HEK293 (cell line): ENCODE results near the gene ABCA7.

Source experiments
- CTCF ChIA-PET: fragments of 350-600 bp; formaldehyde crosslinking; extraction: SDS; loops from one replicate; lab custom pipeline; 2021; ENCODE audit warnings: antibody characterized with exemption; lab: Yijun Ruan, JAX
- POLR2A ChIA-PET: fragments of 300-600 bp; formaldehyde crosslinking; extraction: SDS; loops from one replicate; lab custom pipeline; 2020; ENCODE audit warnings: antibody characterized with exemption, inconsistent platforms; lab: Yijun Ruan, JAX
- H3K27ac ChIP-seq: fragments of 200-500 bp; sonication (Bioruptor generic); 2 replicates; pipeline ENCODE4 v1.5.1; 2014; ENCODE audit warnings: low read depth, low read length, control low read depth, inconsistent platforms; ENCODE audit errors: extremely low read depth
- H3K36me3 ChIP-seq, 2 experiments: fragments of 200-500 bp in 1 of 2; sonication (Bioruptor generic) in 1 of 2; 1 replicate in 1 of 2; 2 replicates in 1 of 2; pipeline ENCODE4 v1.5.1; 2014 to 2017; ENCODE audit warnings: inconsistent platforms in 2 of 2, low read length in 2 of 2; ENCODE audit not compliant: control insufficient read depth in 2 of 2, insufficient read depth in 1 of 2
- H3K4me1 ChIP-seq: fragments of 200-500 bp; sonication (Bioruptor generic); 2 replicates; pipeline ENCODE4 v1.5.1; 2014; ENCODE audit warnings: mild to moderate bottlenecking, low read length, inconsistent platforms; ENCODE audit not compliant: control insufficient read depth, insufficient read depth
- H3K4me3 ChIP-seq: 2 replicates; pipeline ENCODE4 v1.5.1; 2011; ENCODE audit warnings: low read depth, mild to moderate bottlenecking, control low read depth, low read length, moderate library complexity
- H3K9me3 ChIP-seq: fragments of 200-500 bp; sonication (Bioruptor generic); 2 replicates; pipeline ENCODE4 v1.5.1; 2014; ENCODE audit warnings: low read depth, low read length, inconsistent platforms; ENCODE audit not compliant: control insufficient read depth, insufficient read depth
- FEZF1 ChIP-seq: fragments of 450-650 bp; formaldehyde crosslinking; IDR thresholded peaks from 2 replicates; pipeline ENCODE4 v1.5.1; 2016; ENCODE audit warnings: missing biosample characterization, missing genetic modification characterization
- GLIS1 ChIP-seq: fragments of 450-650 bp; formaldehyde crosslinking; IDR thresholded peaks from 2 replicates; pipeline ENCODE4 v1.5.1; 2016; ENCODE audit warnings: missing biosample characterization, missing genetic modification characterization
- HOXA7 ChIP-seq: sonication (generic); formaldehyde crosslinking; IDR thresholded peaks from 2 replicates; pipeline ENCODE4 v1.8.1; 2022; ENCODE audit warnings: missing genetic modification reagents, borderline replicate concordance
- KLF8 ChIP-seq: fragments of 450-650 bp; formaldehyde crosslinking; IDR thresholded peaks from 2 replicates; pipeline ENCODE4 v1.5.1; 2016; ENCODE audit warnings: missing biosample characterization, missing genetic modification characterization
- PATZ1 ChIP-seq: fragments of 450-650 bp; formaldehyde crosslinking; IDR thresholded peaks from 2 replicates; pipeline ENCODE4 v1.5.1; 2016; ENCODE audit warnings: missing biosample characterization, missing genetic modification characterization
- RBAK ChIP-seq: fragments of 450-650 bp; formaldehyde crosslinking; IDR thresholded peaks from 2 replicates; pipeline ENCODE4 v1.5.1; 2016; ENCODE audit warnings: missing biosample characterization, missing genetic modification characterization
- ZFP37 ChIP-seq: fragments of 450-650 bp; formaldehyde crosslinking; IDR thresholded peaks from 2 replicates; pipeline ENCODE4 v1.5.1; 2016; ENCODE audit warnings: missing biosample characterization, missing genetic modification characterization
- ZNF112 ChIP-seq: fragments of 450-650 bp; formaldehyde crosslinking; IDR thresholded peaks from 2 replicates; pipeline ENCODE4 v1.5.0; 2017; ENCODE audit warnings: missing biosample characterization, missing genetic modification characterization
- ZNF133 ChIP-seq: fragments of 450-650 bp; formaldehyde crosslinking; IDR thresholded peaks from 2 replicates; pipeline ENCODE4 v1.5.1; 2016; ENCODE audit warnings: missing biosample characterization, missing genetic modification characterization
- ZNF23 ChIP-seq: fragments of 450-650 bp; formaldehyde crosslinking; IDR thresholded peaks from 2 replicates; pipeline ENCODE4 v1.5.1; 2016; ENCODE audit warnings: missing biosample characterization, missing genetic modification characterization, borderline replicate concordance
- ZNF26 ChIP-seq: fragments of 450-650 bp; formaldehyde crosslinking; IDR thresholded peaks from 2 replicates; pipeline ENCODE4 v1.5.1; 2016; ENCODE audit warnings: missing biosample characterization, missing genetic modification characterization
- ZNF280C ChIP-seq: fragments of 450-650 bp; formaldehyde crosslinking; IDR thresholded peaks from 2 replicates; pipeline ENCODE4 v1.5.1; 2016; ENCODE audit warnings: missing biosample characterization, missing genetic modification characterization
- ZNF280D ChIP-seq: fragments of 450-650 bp; formaldehyde crosslinking; IDR thresholded peaks from 2 replicates; pipeline ENCODE4 v1.5.1; 2016; ENCODE audit warnings: missing biosample characterization, missing genetic modification characterization
- ZNF311 ChIP-seq: fragments of 450-650 bp; formaldehyde crosslinking; IDR thresholded peaks from 2 replicates; pipeline ENCODE4 v1.5.1; 2017; ENCODE audit warnings: missing biosample characterization, missing genetic modification characterization, borderline replicate concordance
- ZNF335 ChIP-seq: fragments of 450-650 bp; formaldehyde crosslinking; conservative IDR thresholded peaks from 2 replicates; pipeline ENCODE4 v1.5.1; 2016; ENCODE audit warnings: missing biosample characterization, missing genetic modification characterization
- ZNF37A ChIP-seq: fragments of 450-650 bp; IDR thresholded peaks from 2 replicates; pipeline ENCODE4 v1.5.1; 2018; ENCODE audit warnings: missing biosample characterization, missing genetic modification characterization
- ZNF544 ChIP-seq: fragments of 450-650 bp; formaldehyde crosslinking; IDR thresholded peaks from 2 replicates; pipeline ENCODE4 v1.5.0; 2017; ENCODE audit warnings: missing biosample characterization, missing genetic modification characterization
- ZNF548 ChIP-seq: fragments of 450-650 bp; formaldehyde crosslinking; IDR thresholded peaks from 2 replicates; pipeline ENCODE4 v1.5.1; 2016; ENCODE audit warnings: missing biosample characterization, missing genetic modification characterization
- ZNF555 ChIP-seq: fragments of 450-650 bp; formaldehyde crosslinking; conservative IDR thresholded peaks from 2 replicates; pipeline ENCODE4 v1.5.1; 2017; ENCODE audit warnings: missing biosample characterization, mild to moderate bottlenecking, missing genetic modification characterization, inconsistent platforms
- ZNF558 ChIP-seq: fragments of 450-650 bp; formaldehyde crosslinking; IDR thresholded peaks from 2 replicates; pipeline ENCODE4 v1.5.1; 2016; ENCODE audit warnings: missing biosample characterization, missing genetic modification characterization
- ZNF639 ChIP-seq: fragments of 450-650 bp; formaldehyde crosslinking; IDR thresholded peaks from 2 replicates; pipeline ENCODE4 v1.5.1; 2016; ENCODE audit warnings: missing biosample characterization, missing genetic modification characterization
- ZNF670 ChIP-seq: fragments of 450-650 bp; formaldehyde crosslinking; IDR thresholded peaks from 2 replicates; pipeline ENCODE4 v1.5.1; 2016; ENCODE audit warnings: missing biosample characterization, missing genetic modification characterization, low read depth
- ZSCAN16 ChIP-seq: fragments of 450-650 bp; formaldehyde crosslinking; IDR thresholded peaks from 2 replicates; pipeline ENCODE4 v1.5.1; 2016; ENCODE audit warnings: missing biosample characterization, missing genetic modification characterization
- ZXDB ChIP-seq: fragments of 450-650 bp; formaldehyde crosslinking; IDR thresholded peaks from 2 replicates; pipeline ENCODE4 v1.5.1; 2016; ENCODE audit warnings: missing biosample characterization, missing genetic modification characterization

ABCA7 gene

GRCh38 chr19:1057176-1057855 lies 17.4 kb downstream of the ABCA7 start:
- Histone ChIP-seq H3K4me1 (no peaks in the 10 kb centered on the region), H3K9me3 (no peaks in the 10 kb centered on the region), H3K27ac (no peak overlapping the region), H3K4me3 (no peak overlapping the region), H3K36me3 (peaks cover 0 to 42% of the 10 kb centered on the region in 2 experiments; a peak in 2 of 3 replicates)
- CTCF ChIA-PET, result no interaction called here
- POLR2A ChIA-PET, result no interaction called here
- TF ChIP-seq ZNF335 (tag by site-specific recombination), result 0 out of 2 replicates have a peak, but pooled peaks have one; percentile 13
- no peak for TF ChIP-seq ZNF548
- 0 out of 2 replicates have a peak, but pooled peaks have one; percentile 37 for TF ChIP-seq ZFP37 (tag by site-specific recombination)
- peak; percentile 25; the same call in 1 of the 2 replicates for TF ChIP-seq ZNF133
- TF ChIP-seq ZSCAN16, result no peak
- no peak for TF ChIP-seq ZNF544
- peak; percentile 54; the same call in 1 of the 2 replicates for TF ChIP-seq KLF8
- no peak for TF ChIP-seq ZXDB (tag by site-specific recombination)
- peak; percentile 13; the same call in 1 of the 2 replicates for TF ChIP-seq GLIS1 (tag by site-specific recombination)
- TF ChIP-seq ZNF26 (tag by site-specific recombination), result peak; percentile 69; the same call in 1 of the 2 replicates
- TF ChIP-seq ZNF280C (tag by site-specific recombination), result peak; percentile 82; the same call in 1 of the 2 replicates
- TF ChIP-seq PATZ1 (tag by site-specific recombination), result no peak
- no peak for TF ChIP-seq HOXA7 (CRISPR knock-in tag)
- no peak for TF ChIP-seq ZNF37A
- TF ChIP-seq RBAK (tag by site-specific recombination), result peak; percentile 75
- no peak for TF ChIP-seq FEZF1
- TF ChIP-seq ZNF555, result peak; percentile 20; the same call in 1 of the 2 replicates
- peak; percentile 75 for TF ChIP-seq ZNF558
- TF ChIP-seq ZNF639 (tag by site-specific recombination), result peak; percentile 54; the same call in 1 of the 2 replicates
- no peak for TF ChIP-seq ZNF23 (tag by site-specific recombination)
- TF ChIP-seq ZNF280D (tag by site-specific recombination), result peak; percentile 98
- peak; percentile 100 for TF ChIP-seq ZNF311 (tag by site-specific recombination)
- 0 out of 2 replicates have a peak, but pooled peaks have one; percentile 42 for TF ChIP-seq ZNF112 (tag by site-specific recombination)
- TF ChIP-seq ZNF670 (tag by site-specific recombination), result no peak
